SK-N-SH (cell line): Measurements from ENCODE around the gene HSD11B1L. TPM values are rescaled to one million over a fixed set of nuclear protein-coding genes. Genes with fewer than 3 reads are reported as not detected.

ENCODE experiments used
- CTCF ChIA-PET: fragments of 300-600, 350-600 bp; formaldehyde crosslinking; extraction: SDS; loops from one replicate; lab custom pipeline; 2021; lab: Yijun Ruan, JAX
- POLR2A ChIA-PET: fragments of 350-600 bp; sonication (Branson Sonifier 250); formaldehyde crosslinking; extraction: SDS; loops from one replicate; lab custom pipeline; 2020; ENCODE audit warnings: antibody characterized with exemption, inconsistent platforms; lab: Yijun Ruan, JAX
- DNase-seq: peaks from one replicate; pipeline ENCODE4 v3.0.0; 2012
- H2AFZ ChIP-seq: fragments of 200-600 bp; sonication (generic); 2 replicates; pipeline ENCODE4 v1.8.1; 2016; ENCODE audit warnings: antibody characterized with exemption, mild to moderate bottlenecking, low read depth
- H3F3A ChIP-seq: fragments of 200-600 bp; sonication (generic); replicated peaks from 2 replicates; pipeline ENCODE3; 2016; ENCODE audit warnings: antibody characterized with exemption, mild to moderate bottlenecking; ENCODE audit not compliant: insufficient read depth
- H3K27ac ChIP-seq, 2 experiments: fragments of 200-500 bp in 1 of 2; fragments of 200-600 bp in 1 of 2; sonication (Bioruptor generic) in 1 of 2; sonication (generic), shearing (Covaris generic) in 1 of 2; 2 replicates each; pipeline versions ENCODE4 v1.5.1 to v1.6.1; 2014 to 2016; ENCODE audit warnings: low read depth in 2 of 2, inconsistent platforms in 1 of 2, low read length in 1 of 2, mild to moderate bottlenecking in 1 of 2, mixed read lengths in 1 of 2
- H3K27me3 ChIP-seq: fragments of 200-600 bp; sonication (generic), shearing (Covaris generic); 2 replicates; pipeline ENCODE4 v1.6.1; 2016; ENCODE audit warnings: mixed run types; ENCODE audit not compliant: insufficient read depth
- H3K36me3 ChIP-seq, 2 experiments: fragments of 200-500 bp in 1 of 2; fragments of 200-600 bp in 1 of 2; sonication (Bioruptor generic) in 1 of 2; sonication (generic) in 1 of 2; replicated peaks in 1 of 2; 2 replicates each; pipeline versions ENCODE3 to v1.5.1; 2014 to 2016; ENCODE audit warnings: low read length in 1 of 2, mild to moderate bottlenecking in 1 of 2; ENCODE audit not compliant: insufficient read depth in 2 of 2, control insufficient read depth in 1 of 2
- H3K4me1 ChIP-seq, 2 experiments: fragments of 200-500 bp in 1 of 2; fragments of 200-600 bp in 1 of 2; sonication (Bioruptor generic) in 1 of 2; sonication (generic), shearing (Covaris generic) in 1 of 2; 2 replicates each; pipeline versions ENCODE4 v1.5.1 to v1.6.1; 2014 to 2016; ENCODE audit warnings: low read depth in 1 of 2, low read length in 1 of 2, mixed run types in 1 of 2; ENCODE audit not compliant: insufficient read depth in 2 of 2, control insufficient read depth in 1 of 2
- H3K4me2 ChIP-seq: fragments of 200-600 bp; sonication (generic), shearing (Covaris generic); 2 replicates; pipeline ENCODE4 v1.6.1; 2017; ENCODE audit warnings: mixed run types
- H3K4me3 ChIP-seq, 2 experiments: fragments of 200-500 bp in 1 of 2; fragments of 200-600 bp in 1 of 2; sonication (Bioruptor generic) in 1 of 2; sonication (generic), shearing (Covaris generic) in 1 of 2; 2 replicates each; pipeline versions ENCODE4 v1.5.1 to v1.8.1; 2014 to 2016; ENCODE audit warnings: low read depth in 2 of 2, inconsistent platforms in 1 of 2, low read length in 1 of 2, mild to moderate bottlenecking in 1 of 2, mixed read lengths in 1 of 2, moderate library complexity in 1 of 2
- H3K79me2 ChIP-seq: fragments of 200-600 bp; sonication (generic); 2 replicates; pipeline ENCODE4 v1.8.1; 2017; ENCODE audit warnings: mild to moderate bottlenecking; ENCODE audit not compliant: insufficient read depth
- H3K9ac ChIP-seq: fragments of 200-600 bp; sonication (generic); 2 replicates; pipeline ENCODE4 v1.6.1; 2017; ENCODE audit warnings: mixed run types
- H3K9me2 ChIP-seq: fragments of 200-600 bp; sonication (generic); 2 replicates; pipeline ENCODE4 v1.6.1; 2017; ENCODE audit warnings: mixed run types
- H3K9me3 ChIP-seq: fragments of 200-600 bp; sonication (generic); 2 replicates; pipeline ENCODE4 v1.6.1; 2017; ENCODE audit warnings: mixed run types, mild to moderate bottlenecking, moderate library complexity
- H4K20me1 ChIP-seq: fragments of 200-600 bp; sonication (generic); 2 replicates; pipeline ENCODE4 v1.6.1; 2017; ENCODE audit warnings: mild to moderate bottlenecking, mixed run types; ENCODE audit not compliant: insufficient read depth
- CHD2 ChIP-seq: fragments of 150-350 bp; IDR thresholded peaks from 2 replicates; pipeline ENCODE4 v1.6.1; 2018; ENCODE audit warnings: low read length; ENCODE audit not compliant: partially characterized antibody
- ELF1 ChIP-seq: IDR thresholded peaks from 2 replicates; pipeline ENCODE4 v1.4.0; 2012
- EZH2phosphoT487 ChIP-seq: fragments of 200-600 bp; sonication (generic); IDR thresholded peaks from 2 replicates; pipeline ENCODE4 v1.6.1; 2017; ENCODE audit warnings: low read depth, mixed run types, mild to moderate bottlenecking, antibody characterized with exemption, moderate library complexity, borderline replicate concordance
- FOSL2 ChIP-seq: IDR thresholded peaks from 2 replicates; pipeline ENCODE4 v1.4.0; 2012; ENCODE audit warnings: low read depth, mild to moderate bottlenecking, moderate library complexity, borderline replicate concordance
- FOXJ3 ChIP-seq: sonication (generic); formaldehyde crosslinking; IDR thresholded peaks from 2 replicates; pipeline ENCODE4 v1.5.1; 2020; ENCODE audit warnings: mild to moderate bottlenecking, missing genetic modification reagents
- GATA2 ChIP-seq: sonication (generic); formaldehyde crosslinking; IDR thresholded peaks from 2 replicates; pipeline ENCODE4 v1.5.0; 2020; ENCODE audit warnings: mild to moderate bottlenecking, missing genetic modification reagents
- NFIC ChIP-seq: IDR thresholded peaks from 2 replicates; pipeline ENCODE4 v1.4.0; 2012; ENCODE audit warnings: borderline replicate concordance
- NRF1 ChIP-seq: IDR thresholded peaks from 2 replicates; pipeline ENCODE4 v1.6.1; 2012; ENCODE audit warnings: low read depth, mild to moderate bottlenecking, low read length
- POLR2AphosphoS5 ChIP-seq: IDR thresholded peaks from 2 replicates; pipeline ENCODE4 v1.6.1; 2012; ENCODE audit warnings: low read depth, low read length
- RAD21 ChIP-seq: IDR thresholded peaks from 2 replicates; pipeline ENCODE4 v1.6.1; 2012; ENCODE audit warnings: mild to moderate bottlenecking, low read length
- RFX5 ChIP-seq: IDR thresholded peaks from 2 replicates; pipeline ENCODE4 v1.6.1; 2012; ENCODE audit warnings: mild to moderate bottlenecking, improper control_type of control experiment, low read length
- SMC3 ChIP-seq: IDR thresholded peaks from 2 replicates; pipeline ENCODE4 v1.6.1; 2012; ENCODE audit warnings: low read depth, low read length, improper control_type of control experiment
- TAF1 ChIP-seq: IDR thresholded peaks from 2 replicates; pipeline ENCODE4 v1.6.1; 2012; ENCODE audit warnings: low read depth, mild to moderate bottlenecking, low read length, moderate library complexity, borderline replicate concordance
- TCF12 ChIP-seq: IDR thresholded peaks from 2 replicates; pipeline ENCODE4 v1.4.0; 2012
- TEAD4 ChIP-seq: IDR thresholded peaks from 2 replicates; pipeline ENCODE4 v1.4.0; 2012; ENCODE audit warnings: mild to moderate bottlenecking, borderline replicate concordance; ENCODE audit not compliant: insufficient read depth
- WGBS: methylation state at CpG from one replicate; pipeline ENCODE4 v1.1.6; 2017; ENCODE audit warnings: low lambda C conversion rate; 5-methylcytosine and 5-hydroxymethylcytosine counted together
- polyA plus RNA-seq, 3 experiments: library from polyadenylated mRNA; depleted of rRNA; stranded (reverse); fragments of >200 nt; gene quantifications; 2 replicates each; pipeline ENCODE4 v1.2.3, GENCODE V29; 2012
- TF ChIP-seq, protein P1 (sequence below): IDR thresholded peaks from 2 replicates; pipeline ENCODE4 v1.6.1; 2012; ENCODE audit warnings: mild to moderate bottlenecking, low read depth, low read length, moderate library complexity
- TF ChIP-seq, protein P2 (sequence below): IDR thresholded peaks from 2 replicates; pipeline ENCODE4 v1.4.0; 2012; ENCODE audit warnings: low read depth, borderline replicate concordance
- TF ChIP-seq, protein P3 (sequence below): fragments of 150-350 bp; IDR thresholded peaks from 2 replicates; pipeline ENCODE4 v1.6.1; 2017; ENCODE audit warnings: antibody characterized with exemption, low read length, low read depth, borderline replicate concordance
- TF ChIP-seq, protein P4 (sequence below): IDR thresholded peaks from 2 replicates; pipeline ENCODE4 v1.4.0; 2012; ENCODE audit warnings: low read depth, borderline replicate concordance
- TF ChIP-seq, protein P5 (sequence below): IDR thresholded peaks from 2 replicates; pipeline ENCODE4 v1.4.0; 2012; ENCODE audit warnings: low read depth

Gene HSD11B1L
- polyA plus RNA-seq, 1 of the 3 experiments (the other 2 are of a cell fraction), result 53.3 TPM

DNA sequence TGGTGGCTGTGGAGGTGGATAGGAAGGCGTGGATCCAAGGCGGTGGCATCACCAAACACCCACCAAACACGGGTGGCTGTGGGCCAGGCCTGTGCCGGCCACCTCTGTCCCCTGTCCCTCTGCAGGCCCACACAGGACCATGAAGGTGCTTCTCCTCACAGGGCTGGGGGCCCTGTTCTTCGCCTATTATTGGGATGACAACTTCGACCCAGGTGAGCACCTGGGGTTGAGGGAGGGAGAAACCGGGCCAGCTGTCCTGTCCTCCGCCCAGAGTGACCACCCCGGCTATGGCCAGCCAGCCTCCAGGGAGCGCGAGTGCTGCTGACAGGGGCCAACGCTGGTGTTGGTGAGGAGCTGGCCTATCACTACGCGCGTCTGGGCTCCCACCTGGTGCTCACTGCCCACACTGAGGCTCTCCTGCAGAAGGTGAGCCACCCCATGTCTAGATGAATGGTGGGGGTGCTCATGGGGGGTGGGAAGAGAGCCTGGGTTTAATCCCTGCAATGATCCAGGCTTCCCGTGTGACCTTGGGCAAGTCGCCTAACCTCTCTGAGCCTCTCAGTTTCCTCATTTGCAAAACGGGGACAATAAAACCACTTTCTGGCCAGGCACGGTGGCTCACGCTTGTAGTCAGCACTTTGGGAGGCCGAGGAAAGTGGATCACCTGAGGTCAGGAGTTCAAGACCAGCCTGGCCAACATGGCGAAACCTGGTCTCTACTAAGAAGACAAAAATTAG, 4.0 kb downstream of the HSD11B1L start:
- H2AFZ ChIP-seq, result no peak overlapping the region
- H3K4me2 ChIP-seq, result no peak overlapping the region
- no peak for DNase-seq
- H3K4me3 ChIP-seq, result no peak overlapping the region
- WGBS, result 92% methylated on average over 8 of the region's 22 CpGs
- no peaks in the 10 kb centered on the region for H3K27me3 ChIP-seq
- H3F3A ChIP-seq, result peaks cover 20% of the 10 kb centered on the region
- no peak overlapping the region for H3K27ac ChIP-seq
- TF ChIP-seq ELF1 (no peak), SMC3 (no peak), FOXJ3 (CRISPR knock-in tag) (no peak), TEAD4 (no peak), POLR2AphosphoS5 (no peak), NRF1 (no peak), TAF1 (no peak), EZH2phosphoT487 (no peak), RAD21 (no peak), GATA2 (CRISPR knock-in tag) (no peak), TCF12 (no peak), FOSL2 (no peak), NFIC (no peak), RFX5 (no peak), CHD2 (no peak)
- TF ChIP-seq, protein P1, sequence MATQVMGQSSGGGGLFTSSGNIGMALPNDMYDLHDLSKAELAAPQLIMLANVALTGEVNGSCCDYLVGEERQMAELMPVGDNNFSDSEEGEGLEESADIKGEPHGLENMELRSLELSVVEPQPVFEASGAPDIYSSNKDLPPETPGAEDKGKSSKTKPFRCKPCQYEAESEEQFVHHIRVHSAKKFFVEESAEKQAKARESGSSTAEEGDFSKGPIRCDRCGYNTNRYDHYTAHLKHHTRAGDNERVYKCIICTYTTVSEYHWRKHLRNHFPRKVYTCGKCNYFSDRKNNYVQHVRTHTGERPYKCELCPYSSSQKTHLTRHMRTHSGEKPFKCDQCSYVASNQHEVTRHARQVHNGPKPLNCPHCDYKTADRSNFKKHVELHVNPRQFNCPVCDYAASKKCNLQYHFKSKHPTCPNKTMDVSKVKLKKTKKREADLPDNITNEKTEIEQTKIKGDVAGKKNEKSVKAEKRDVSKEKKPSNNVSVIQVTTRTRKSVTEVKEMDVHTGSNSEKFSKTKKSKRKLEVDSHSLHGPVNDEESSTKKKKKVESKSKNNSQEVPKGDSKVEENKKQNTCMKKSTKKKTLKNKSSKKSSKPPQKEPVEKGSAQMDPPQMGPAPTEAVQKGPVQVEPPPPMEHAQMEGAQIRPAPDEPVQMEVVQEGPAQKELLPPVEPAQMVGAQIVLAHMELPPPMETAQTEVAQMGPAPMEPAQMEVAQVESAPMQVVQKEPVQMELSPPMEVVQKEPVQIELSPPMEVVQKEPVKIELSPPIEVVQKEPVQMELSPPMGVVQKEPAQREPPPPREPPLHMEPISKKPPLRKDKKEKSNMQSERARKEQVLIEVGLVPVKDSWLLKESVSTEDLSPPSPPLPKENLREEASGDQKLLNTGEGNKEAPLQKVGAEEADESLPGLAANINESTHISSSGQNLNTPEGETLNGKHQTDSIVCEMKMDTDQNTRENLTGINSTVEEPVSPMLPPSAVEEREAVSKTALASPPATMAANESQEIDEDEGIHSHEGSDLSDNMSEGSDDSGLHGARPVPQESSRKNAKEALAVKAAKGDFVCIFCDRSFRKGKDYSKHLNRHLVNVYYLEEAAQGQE, result no peak
- TF ChIP-seq, protein P2, sequence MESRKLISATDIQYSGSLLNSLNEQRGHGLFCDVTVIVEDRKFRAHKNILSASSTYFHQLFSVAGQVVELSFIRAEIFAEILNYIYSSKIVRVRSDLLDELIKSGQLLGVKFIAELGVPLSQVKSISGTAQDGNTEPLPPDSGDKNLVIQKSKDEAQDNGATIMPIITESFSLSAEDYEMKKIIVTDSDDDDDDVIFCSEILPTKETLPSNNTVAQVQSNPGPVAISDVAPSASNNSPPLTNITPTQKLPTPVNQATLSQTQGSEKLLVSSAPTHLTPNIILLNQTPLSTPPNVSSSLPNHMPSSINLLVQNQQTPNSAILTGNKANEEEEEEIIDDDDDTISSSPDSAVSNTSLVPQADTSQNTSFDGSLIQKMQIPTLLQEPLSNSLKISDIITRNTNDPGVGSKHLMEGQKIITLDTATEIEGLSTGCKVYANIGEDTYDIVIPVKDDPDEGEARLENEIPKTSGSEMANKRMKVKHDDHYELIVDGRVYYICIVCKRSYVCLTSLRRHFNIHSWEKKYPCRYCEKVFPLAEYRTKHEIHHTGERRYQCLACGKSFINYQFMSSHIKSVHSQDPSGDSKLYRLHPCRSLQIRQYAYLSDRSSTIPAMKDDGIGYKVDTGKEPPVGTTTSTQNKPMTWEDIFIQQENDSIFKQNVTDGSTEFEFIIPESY, result no peak
- TF ChIP-seq, protein P3, sequence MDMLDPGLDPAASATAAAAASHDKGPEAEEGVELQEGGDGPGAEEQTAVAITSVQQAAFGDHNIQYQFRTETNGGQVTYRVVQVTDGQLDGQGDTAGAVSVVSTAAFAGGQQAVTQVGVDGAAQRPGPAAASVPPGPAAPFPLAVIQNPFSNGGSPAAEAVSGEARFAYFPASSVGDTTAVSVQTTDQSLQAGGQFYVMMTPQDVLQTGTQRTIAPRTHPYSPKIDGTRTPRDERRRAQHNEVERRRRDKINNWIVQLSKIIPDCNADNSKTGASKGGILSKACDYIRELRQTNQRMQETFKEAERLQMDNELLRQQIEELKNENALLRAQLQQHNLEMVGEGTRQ, result no peak
- TF ChIP-seq, protein P4, sequence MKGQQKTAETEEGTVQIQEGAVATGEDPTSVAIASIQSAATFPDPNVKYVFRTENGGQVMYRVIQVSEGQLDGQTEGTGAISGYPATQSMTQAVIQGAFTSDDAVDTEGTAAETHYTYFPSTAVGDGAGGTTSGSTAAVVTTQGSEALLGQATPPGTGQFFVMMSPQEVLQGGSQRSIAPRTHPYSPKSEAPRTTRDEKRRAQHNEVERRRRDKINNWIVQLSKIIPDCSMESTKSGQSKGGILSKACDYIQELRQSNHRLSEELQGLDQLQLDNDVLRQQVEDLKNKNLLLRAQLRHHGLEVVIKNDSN, result no peak
- TF ChIP-seq, protein P5, sequence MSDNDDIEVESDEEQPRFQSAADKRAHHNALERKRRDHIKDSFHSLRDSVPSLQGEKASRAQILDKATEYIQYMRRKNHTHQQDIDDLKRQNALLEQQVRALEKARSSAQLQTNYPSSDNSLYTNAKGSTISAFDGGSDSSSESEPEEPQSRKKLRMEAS, result no peak
- CTCF ChIA-PET, result no interaction called here
- no peak overlapping the region for H3K9ac ChIP-seq
- H3K9me3 ChIP-seq, result no peaks in the 10 kb centered on the region
- H3K36me3 ChIP-seq, result no peaks in the 10 kb centered on the region
- peaks cover 6% of the 10 kb centered on the region; the same call in 1 of the 2 replicates for H3K79me2 ChIP-seq
- peaks cover 0 to 15% of the 10 kb centered on the region in 2 experiments; a peak in 1 of 4 replicates for H3K4me1 ChIP-seq
- POLR2A ChIA-PET, result no interaction called here
- no peaks in the 10 kb centered on the region for H3K9me2 ChIP-seq
- H4K20me1 ChIP-seq, result no peaks in the 10 kb centered on the region
